ENCODE results near the gene ACAA1. TPM values are rescaled to one million over a fixed set of nuclear protein-coding genes. Genes with fewer than 3 reads are reported as not detected.
A peak's percentile ranks its signal among the peaks of the same experiment; 100 is the strongest.

The ACAA1 gene
- total and polyA plus RNA-seq, 9 of the 15 experiments (the other 6 are each of a cell fraction or from before 2014, with no cell fraction given), result 4.0 to 88.9 (median 57.2) TPM

DNA sequence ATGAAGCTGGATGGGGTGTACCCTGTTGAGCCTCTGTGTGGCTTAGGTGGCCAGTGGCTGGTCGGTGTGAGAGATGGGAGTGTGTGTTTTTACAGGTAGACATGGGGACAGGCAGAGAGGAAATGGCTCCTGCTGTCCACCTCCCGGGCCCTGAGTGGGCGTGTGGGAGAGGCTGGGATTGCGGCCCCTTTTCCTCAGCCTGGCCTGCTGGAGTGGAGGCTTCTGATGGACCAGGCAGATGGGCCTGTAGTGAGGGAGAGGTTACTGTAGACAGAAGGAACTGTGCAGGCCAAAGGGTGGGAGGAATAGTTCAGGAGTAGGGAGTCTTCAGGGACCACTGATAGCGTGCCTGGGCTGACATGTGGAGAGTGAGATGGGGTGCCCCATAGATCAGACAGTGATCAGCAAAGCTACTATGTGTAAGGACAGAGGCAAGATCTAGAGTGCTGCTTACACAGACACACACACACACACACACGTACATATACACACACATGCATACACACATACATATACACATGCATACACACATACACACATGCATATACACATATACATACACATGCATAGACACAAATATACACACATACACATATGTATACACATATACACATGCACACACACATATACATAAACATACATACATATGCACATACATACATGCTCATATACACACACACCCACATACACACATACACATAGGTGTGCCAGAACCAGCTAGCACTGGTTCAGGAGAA, 26.4 kb downstream of the ACAA1 start (continued):
- TF ChIP-seq, protein P1, sequence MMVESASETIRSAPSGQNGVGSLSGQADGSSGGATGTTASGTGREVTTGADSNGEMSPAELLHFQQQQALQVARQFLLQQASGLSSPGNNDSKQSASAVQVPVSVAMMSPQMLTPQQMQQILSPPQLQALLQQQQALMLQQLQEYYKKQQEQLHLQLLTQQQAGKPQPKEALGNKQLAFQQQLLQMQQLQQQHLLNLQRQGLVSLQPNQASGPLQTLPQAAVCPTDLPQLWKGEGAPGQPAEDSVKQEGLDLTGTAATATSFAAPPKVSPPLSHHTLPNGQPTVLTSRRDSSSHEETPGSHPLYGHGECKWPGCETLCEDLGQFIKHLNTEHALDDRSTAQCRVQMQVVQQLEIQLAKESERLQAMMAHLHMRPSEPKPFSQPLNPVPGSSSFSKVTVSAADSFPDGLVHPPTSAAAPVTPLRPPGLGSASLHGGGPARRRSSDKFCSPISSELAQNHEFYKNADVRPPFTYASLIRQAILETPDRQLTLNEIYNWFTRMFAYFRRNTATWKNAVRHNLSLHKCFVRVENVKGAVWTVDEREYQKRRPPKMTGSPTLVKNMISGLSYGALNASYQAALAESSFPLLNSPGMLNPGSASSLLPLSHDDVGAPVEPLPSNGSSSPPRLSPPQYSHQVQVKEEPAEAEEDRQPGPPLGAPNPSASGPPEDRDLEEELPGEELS (CRISPR knock-in tag; IDR thresholded peaks at IDR 0.05; ENCODE audit: borderline replicate concordance), result no peak
- TF ChIP-seq MXD1 (CRISPR knock-in tag; IDR thresholded peaks at IDR 0.05; ENCODE audit: borderline replicate concordance, poor library complexity, severe bottlenecking), result no peak

DNA sequence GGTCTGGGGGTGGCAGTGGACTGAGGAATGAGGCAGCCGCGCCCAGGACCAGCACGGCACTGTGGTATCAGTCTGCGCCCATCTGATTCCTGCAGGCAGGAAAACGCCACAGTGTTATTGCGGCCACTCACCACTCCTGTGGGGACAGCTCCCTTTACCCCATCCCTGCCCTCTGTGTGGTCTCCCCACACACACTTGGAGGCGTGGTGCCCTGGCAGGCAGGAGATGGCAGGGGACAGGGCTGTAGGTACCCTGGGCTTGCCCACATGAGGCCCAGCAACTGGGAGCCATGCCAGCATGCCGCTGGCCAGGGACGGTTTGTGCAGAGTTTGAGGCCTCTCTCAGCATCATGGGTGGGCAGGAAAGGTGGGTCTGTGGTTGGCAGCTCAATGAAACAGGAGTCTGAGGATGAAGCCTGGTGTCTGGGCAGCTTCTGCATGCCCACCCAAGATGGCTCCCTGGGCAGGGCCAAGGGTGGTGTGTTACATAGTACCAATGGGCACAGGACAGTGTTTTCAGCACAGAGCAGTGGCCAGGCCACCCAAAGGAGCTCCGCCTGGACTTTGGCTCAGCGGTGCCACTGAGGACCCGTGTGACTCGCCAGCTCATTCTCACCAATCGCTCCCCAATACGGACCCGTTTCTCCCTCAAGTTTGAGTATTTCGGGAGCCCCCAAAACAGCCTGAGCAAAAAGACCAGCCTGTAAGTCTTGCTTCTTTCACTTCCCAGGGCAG, 27.2 kb downstream of the ACAA1 start:
- no peaks in the 10 kb centered on the region for H3K36me3 ChIP-seq (ENCODE audit: control insufficient read depth, insufficient read depth, low read length)
- intact Hi-C loops (cut with micrococcal nuclease) (no loop called here), in situ Hi-C loops (cut with MboI) (no loop called here)
- no peak overlapping the region for H3K4me2 ChIP-seq (ENCODE audit: insufficient read depth, low read length)
- no peak overlapping the region for H3K4me3 ChIP-seq
- H3K9ac ChIP-seq (ENCODE audit: insufficient read depth in 1 of 2, low read depth in 2 of 2, low read length in 2 of 2), result peak overlapping the region in 1 of 2 experiments; percentile 6; a peak in 1 of 4 replicates
- no TSS peak for BruUV-seq (replicated peaks)
- H2AFZ ChIP-seq (ENCODE audit: low read depth, low read length), result no peak overlapping the region
- H3K4me1 ChIP-seq (replicated peaks in 1 of 2; ENCODE audit: control insufficient read depth in 2 of 2, insufficient read depth in 2 of 2, low read length in 2 of 2), result peaks cover 0 to 15% of the 10 kb centered on the region in 2 experiments; a peak in 2 of 5 replicates
- WGBS (ENCODE audit: insufficient coverage, low coverage, missing lambda C conversion rate), result 11% methylated on average over 17 of the region's 17 CpGs
- no peak for ATAC-seq
- CTCF ChIA-PET (ENCODE audit: low intra/inter-chr PET ratio), result no interaction called here
- POLR2A ChIA-PET, result interaction anchor here (1.0 to 2.3 kb wide), 3 partner anchors 11 to 27 kb away, joined by 3 to 8 read pairs (median 3); partner anchors contain the start of gene ACAA1
- FAIRE-seq, result no peak
- H3K9me3 ChIP-seq (replicated peaks; ENCODE audit: control insufficient read depth, insufficient read depth, low read depth, low read length), result no peaks in the 10 kb centered on the region
- peaks cover 8% of the 10 kb centered on the region; the same call in 1 of the 2 replicates for H4K20me1 ChIP-seq (replicated peaks; ENCODE audit: control insufficient read depth, insufficient read depth, low read length)
- H3K27me3 ChIP-seq (ENCODE audit: control insufficient read depth in 2 of 2, insufficient read depth in 2 of 2, low read length in 2 of 2), result peaks cover 11 to 48% of the 10 kb centered on the region in 2 experiments; a peak in 4 of 5 replicates
- DNase-seq (ENCODE audit: extremely low read depth in 1 of 4, low spot score in 3 of 4), result no peak
- H3K79me2 ChIP-seq (ENCODE audit: control insufficient read depth, insufficient read depth, low read length), result no peaks in the 10 kb centered on the region
- no peaks in the 10 kb centered on the region for H3K9me1 ChIP-seq (ENCODE audit: control insufficient read depth, insufficient read depth, low read length)
- no peak overlapping the region for H3K27ac ChIP-seq (ENCODE audit: extremely low read depth, low read depth, low read length)
- TF ChIP-seq, protein P2, sequence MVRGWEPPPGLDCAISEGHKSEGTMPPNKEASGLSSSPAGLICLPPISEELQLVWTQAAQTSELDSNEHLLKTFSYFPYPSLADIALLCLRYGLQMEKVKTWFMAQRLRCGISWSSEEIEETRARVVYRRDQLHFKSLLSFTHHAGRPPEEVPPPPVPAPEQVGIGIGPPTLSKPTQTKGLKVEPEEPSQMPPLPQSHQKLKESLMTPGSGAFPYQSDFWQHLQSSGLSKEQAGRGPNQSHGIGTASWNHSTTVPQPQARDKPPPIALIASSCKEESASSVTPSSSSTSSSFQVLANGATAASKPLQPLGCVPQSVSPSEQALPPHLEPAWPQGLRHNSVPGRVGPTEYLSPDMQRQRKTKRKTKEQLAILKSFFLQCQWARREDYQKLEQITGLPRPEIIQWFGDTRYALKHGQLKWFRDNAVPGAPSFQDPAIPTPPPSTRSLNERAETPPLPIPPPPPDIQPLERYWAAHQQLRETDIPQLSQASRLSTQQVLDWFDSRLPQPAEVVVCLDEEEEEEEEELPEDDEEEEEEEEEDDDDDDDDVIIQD (CRISPR knock-in tag; IDR thresholded peaks at IDR 0.05), result no peak
- TF ChIP-seq PHF21A (IDR thresholded peaks at IDR 0.05; ENCODE audit: borderline replicate concordance, low read depth), result no peak
- TF ChIP-seq, protein P3, sequence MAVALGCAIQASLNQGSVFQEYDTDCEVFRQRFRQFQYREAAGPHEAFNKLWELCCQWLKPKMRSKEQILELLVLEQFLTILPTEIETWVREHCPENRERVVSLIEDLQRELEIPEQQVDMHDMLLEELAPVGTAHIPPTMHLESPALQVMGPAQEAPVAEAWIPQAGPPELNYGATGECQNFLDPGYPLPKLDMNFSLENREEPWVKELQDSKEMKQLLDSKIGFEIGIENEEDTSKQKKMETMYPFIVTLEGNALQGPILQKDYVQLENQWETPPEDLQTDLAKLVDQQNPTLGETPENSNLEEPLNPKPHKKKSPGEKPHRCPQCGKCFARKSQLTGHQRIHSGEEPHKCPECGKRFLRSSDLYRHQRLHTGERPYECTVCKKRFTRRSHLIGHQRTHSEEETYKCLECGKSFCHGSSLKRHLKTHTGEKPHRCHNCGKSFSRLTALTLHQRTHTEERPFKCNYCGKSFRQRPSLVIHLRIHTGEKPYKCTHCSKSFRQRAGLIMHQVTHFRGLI (CRISPR knock-in tag; IDR thresholded peaks at IDR 0.05), result no peak
- no peak for TF ChIP-seq TBP (optimal IDR thresholded peaks at IDR 0.05; ENCODE audit: low read depth, low read length)
- no peak for TF ChIP-seq PHF8 (IDR thresholded peaks at IDR 0.05; ENCODE audit: borderline replicate concordance, low read length)
- TF ChIP-seq SNAPC5 (CRISPR knock-in tag; IDR thresholded peaks at IDR 0.05), result no peak
- no peak for TF ChIP-seq PURB (CRISPR knock-in tag; IDR thresholded peaks at IDR 0.05; ENCODE audit: low read depth)

Data from K562 (cell line).